GM21423 (cell line): ENCODE data around the gene HSPA1L.

Experiments used
- ATAC-seq: cut with Tn5 transposase; IDR thresholded peaks from one replicate; pipeline ENCODE4 v1.9.1; 2021; ENCODE audit warnings: mild to moderate bottlenecking, moderate library complexity; ENCODE audit not compliant: unreplicated experiment

HSPA1L gene

DNA sequence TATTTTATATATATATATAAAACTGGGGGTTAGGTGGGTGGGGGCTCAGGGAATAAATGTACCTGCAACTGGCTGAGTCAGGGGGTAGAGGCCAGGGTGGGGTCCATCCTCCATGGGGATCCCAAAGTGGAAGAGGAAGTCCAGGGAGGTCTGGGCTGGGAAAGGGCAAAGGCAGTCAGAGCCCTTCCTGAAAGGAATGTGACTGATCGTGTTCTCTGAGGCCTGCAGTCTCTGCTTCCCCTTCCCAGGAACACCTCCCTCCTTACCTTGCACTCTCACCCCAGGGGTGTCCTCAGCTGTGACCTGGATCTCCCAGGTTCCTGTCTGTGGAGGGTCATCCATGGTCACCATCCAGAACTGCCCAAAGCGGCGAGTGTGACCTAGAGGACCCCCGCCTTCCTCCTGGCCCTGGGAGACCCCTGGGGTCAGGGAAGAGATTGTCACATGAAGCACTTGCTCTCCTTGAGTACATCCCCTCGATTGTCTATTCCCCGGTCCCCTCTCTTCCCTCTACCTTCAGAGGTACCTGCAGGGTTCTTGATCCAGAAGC is 47.9 kb downstream of the HSPA1L start:
- no peak for ATAC-seq

DNA sequence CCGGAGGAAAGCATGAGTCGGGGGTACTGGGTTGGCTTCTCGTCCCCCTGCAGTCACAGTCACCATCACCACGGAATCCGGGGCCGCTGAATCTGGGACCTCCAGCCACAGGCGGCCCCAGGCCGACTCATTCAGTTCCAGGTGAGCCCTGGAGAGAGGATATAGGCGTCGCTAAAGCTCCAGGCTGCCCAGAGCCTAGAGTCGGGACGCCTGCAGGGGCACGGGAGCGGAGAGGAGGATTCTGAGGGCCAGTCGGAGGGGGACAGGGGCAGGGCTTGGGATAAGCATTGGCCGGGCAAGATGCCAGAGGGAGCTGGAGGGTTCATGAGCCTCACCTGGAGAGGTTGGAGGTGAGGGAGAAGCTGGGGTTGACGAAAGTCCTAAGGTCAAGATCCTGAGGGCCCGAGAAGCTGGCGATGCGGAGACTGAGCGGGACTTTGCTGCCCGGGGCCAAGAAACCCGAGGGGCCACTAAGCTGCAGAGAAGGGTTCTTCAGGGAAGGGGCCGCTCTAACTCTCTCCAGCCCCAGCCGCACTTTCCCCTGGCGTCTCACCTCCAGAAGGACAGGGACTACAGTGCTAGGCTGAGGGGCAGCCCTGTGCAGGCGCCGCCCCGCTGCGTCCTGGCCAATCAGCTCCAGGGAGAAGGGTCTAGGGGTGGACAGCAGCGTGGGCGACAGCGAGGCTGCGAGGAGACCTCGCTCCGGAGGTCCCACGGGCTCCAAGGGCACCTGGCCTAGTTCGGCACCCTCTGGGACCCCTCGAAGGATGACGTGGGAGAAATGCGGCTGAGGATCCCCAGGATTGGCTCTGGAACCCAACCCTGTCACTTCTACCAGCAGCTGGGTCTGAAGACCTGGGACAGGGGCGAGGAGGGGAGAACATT is 48.9 kb downstream of the HSPA1L start:
- no peak for ATAC-seq

DNA sequence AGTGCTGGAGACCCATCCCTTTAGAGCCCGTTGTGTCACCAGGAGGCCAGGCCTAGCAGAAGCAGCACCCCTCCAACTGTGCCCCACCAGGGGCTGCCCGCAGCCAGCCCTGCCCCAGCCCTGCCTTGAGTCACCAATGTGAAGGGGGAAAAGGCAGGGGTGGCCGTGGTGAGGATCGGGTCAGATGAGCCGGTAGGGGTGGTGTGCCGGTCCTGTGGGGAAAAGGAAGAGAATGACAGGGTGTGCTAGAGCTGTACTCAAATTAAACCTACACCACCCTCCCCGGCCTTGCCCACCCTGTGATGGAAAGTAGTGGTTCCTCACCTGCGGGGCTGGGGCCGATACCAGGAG is 49.5 kb downstream of the HSPA1L start:
- ATAC-seq = no peak

DNA sequence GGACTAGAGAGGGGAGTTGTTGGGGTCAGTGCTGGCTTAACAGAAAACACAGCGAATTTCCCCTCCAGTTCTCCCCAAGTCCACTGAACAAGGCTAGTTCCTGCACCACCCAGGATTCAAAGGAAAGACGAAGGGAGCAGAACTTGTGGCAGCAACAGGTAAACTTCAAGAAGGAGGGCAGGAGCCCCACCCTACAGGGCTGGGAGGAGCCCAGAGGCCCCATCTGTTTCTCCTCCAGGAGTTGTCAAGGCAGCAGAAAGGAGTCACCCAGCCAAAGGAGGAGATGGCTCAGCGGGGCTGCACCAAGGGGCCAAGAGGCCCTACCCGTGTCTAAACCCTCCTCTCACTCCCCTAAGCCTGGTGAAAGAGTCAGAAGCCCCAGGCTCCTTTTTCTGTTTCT is 50.9 kb downstream of the HSPA1L start:
- no peak for ATAC-seq

DNA sequence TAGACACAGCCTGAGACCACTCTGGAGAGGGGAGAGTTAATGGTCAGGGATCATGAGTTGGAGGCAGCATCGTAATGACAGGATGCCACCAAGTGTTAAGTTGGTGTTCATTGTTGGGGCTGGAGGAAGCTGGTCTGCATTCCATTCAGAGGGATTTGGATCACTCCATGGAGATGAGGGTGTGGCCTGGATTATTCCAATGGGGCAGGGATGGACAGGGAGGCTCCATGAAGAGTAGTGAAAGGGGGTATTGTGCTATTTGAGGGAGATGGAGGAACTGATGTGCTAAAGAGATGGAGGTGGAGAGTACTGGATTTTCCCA is 51.5 kb downstream of the HSPA1L start:
- no peak for ATAC-seq

DNA sequence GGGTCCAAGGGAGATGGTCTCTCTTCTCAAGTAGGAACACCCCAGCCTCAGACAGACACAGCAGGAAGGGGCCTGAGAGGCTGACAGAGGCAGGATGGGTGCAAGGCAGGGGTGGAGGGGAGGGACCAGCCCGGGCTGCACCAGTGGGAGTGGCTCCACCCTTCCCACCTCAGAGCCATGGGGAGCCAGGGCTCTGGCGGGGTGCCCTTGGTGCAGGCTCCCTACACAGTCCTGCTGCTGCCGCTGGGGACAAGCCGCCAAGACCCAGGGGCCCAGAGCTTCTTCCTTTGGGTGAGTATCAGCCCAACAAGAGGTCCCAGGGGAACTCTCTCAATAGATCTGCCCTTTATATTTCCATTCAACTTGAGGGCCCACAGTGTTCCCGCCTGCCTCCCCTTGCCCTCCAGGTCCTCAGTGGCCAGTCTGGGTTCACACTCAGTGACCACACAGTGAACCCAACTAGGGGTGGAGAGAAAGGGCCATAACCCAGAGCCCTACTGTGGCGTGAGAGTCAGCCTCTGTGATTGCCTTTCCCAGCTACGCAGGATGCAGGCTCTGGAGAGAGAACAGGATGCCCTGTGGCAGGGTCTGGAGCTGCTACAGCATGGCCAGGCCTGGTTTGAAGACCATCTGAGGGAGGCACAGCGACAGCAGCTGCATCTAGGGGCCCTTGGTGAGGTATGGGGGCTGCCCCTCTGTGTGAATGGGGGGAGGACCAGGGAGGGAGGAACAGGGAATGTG is 52.0 kb downstream of the HSPA1L start:
- ATAC-seq = no peak

DNA sequence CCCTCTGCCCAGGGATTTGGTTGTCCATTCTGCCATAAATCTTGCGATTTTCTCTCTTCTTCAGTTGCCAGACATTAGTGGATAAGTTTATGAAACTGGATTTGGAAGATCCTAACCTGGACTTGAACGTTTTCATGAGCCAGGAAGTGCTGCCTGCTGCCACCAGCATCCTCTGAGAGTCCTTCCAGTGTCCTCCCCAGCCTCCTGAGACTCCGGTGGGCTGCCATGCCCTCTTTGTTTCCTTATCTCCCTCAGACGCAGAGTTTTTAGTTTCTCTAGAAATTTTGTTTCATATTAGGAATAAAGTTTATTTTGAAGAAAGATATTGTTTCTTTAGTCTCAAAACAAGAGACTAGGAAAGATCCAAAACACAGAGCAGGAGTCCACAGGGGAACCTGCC is 52.7 kb downstream of the HSPA1L start, which contains the start of gene SAPCD1:
Gene SAPCD1 (plus strand): TSS at position 301 of the 400 bp plus-strand sequence. CDS start 399 bp downstream, outside the sequence.
- ATAC-seq = no peak

DNA sequence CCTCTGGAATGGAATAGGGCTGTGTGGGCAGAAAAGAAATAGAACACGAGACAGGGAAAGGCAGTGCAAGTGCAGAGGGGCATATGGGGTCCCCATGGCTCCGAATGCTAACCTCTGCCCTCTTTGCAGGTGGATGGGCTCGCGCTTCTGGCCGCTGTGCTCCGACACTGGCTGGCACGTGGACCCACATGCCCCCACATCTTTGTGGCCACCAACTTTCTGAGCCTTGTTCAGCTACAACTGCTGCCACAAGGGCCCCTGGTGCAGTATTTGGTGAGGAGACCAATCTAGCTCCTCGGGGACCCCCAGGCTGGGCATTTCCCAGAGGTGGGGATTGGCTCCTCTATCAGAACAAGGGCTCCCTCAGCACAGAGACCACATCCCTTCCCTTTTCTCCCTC is 53.7 kb downstream of the HSPA1L start:
- no peak for ATAC-seq

DNA sequence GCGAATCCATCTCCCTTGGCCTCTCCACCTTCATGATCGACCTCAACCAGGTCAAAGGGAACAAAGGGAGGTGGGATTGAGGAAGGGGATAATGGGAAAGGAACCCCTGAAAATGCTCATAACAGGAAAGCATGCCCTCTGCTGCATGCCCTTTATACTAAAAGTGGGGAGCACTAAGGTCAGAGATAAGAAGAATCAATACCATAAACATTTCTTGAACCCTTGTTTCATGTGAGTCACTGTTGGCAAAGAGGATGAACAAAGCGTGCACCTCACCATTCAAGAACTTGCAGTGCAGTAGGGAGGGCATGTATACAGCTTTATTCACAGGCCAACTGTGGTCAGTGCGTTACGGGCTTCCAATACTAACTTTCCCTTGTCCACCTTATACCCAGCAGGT is 54.3 kb downstream of the HSPA1L start:
- ATAC-seq = no peak
